Prostate gland (tissue), 2 donors: Measurements from ENCODE around the gene MINK1.

Source experiments
- CTCF ChIP-seq, 4 experiments: fragments of 200-600 bp in 2 of 4; fragments of 450-650 bp in 2 of 4; sonication (generic) in 2 of 4; IDR thresholded peaks; 1 replicate in 3 of 4; 2 replicates in 1 of 4; pipeline ENCODE4 v1.5.1; 2016 to 2019; ENCODE audit warnings: antibody characterized with exemption in 4 of 4, mild to moderate bottlenecking in 2 of 4, moderate library complexity in 2 of 4
- POLR2A ChIP-seq: fragments of 450-650 bp; IDR thresholded peaks from one replicate; pipeline ENCODE4 v1.6.1; 2016; ENCODE audit warnings: antibody characterized with exemption, mild to moderate bottlenecking
- POLR2AphosphoS5 ChIP-seq: sonication (generic); formaldehyde crosslinking; IDR thresholded peaks from one replicate; pipeline ENCODE4 v1.6.1; 2017; ENCODE audit warnings: antibody characterized with exemption

- TF ChIP-seq CTCF (IDR thresholded peaks at IDR 0.05) (peak; percentile 40 to 85 (median 69)), POLR2A (no peak), POLR2AphosphoS5 (peak; percentile 45)
Observed at GRCh38 chr17:4903051-4903818, 70.1 kb downstream of the MINK1 start, which contains the start of gene CHRNE.
